ENCODE data around the gene IGF1. TPM values are rescaled to one million over a fixed set of nuclear protein-coding genes. Genes with fewer than 3 reads are reported as not detected.

Gene IGF1
- total RNA-seq, 1 experiment from 2014 or later, result not detected

DNA sequence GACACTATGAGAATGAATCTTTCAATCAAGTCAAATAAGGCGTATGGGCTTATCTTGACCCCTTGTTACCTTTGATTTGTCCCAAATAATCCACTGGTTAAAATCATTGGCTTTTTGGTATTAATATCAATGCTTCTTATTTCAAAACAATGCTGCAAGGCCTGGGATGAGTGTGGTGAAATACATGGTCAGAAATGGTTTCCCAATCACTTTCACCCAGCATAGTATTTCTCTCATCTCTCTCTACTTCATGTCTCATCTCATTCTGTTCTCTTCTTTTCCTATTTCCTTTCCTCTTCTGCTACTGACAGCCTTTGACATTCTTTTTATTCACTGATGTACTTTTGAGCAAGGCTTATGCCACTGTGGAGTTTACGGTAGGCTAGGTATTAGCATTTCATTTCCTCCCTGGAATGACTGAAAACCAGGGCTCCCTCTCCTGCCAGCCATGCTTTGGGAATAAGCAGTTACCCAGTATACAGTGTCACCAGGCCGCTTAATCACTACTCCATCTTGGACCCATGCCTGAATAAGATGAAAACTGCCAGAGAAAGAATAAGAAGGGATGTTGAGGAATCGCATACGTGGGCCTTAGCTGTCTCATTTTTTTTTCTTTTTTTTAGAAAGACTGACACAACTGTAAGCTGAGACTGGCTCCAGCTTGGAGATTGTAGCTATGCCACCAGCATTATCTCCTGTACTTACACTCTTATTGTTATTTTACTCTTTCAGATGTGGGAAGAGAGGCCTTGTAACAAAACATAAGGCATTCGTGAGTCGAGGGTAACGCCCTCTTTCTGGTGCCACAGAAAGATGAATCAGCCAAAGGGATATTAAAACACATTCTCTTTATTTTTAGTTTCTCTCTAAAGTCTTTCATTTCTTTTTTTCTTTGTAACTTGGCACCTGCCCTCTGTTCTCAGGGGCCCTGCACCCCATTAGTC lies 53.5 kb downstream of the IGF1 start:
- DNase-seq (ENCODE audit: low read depth), result no peak

DNA sequence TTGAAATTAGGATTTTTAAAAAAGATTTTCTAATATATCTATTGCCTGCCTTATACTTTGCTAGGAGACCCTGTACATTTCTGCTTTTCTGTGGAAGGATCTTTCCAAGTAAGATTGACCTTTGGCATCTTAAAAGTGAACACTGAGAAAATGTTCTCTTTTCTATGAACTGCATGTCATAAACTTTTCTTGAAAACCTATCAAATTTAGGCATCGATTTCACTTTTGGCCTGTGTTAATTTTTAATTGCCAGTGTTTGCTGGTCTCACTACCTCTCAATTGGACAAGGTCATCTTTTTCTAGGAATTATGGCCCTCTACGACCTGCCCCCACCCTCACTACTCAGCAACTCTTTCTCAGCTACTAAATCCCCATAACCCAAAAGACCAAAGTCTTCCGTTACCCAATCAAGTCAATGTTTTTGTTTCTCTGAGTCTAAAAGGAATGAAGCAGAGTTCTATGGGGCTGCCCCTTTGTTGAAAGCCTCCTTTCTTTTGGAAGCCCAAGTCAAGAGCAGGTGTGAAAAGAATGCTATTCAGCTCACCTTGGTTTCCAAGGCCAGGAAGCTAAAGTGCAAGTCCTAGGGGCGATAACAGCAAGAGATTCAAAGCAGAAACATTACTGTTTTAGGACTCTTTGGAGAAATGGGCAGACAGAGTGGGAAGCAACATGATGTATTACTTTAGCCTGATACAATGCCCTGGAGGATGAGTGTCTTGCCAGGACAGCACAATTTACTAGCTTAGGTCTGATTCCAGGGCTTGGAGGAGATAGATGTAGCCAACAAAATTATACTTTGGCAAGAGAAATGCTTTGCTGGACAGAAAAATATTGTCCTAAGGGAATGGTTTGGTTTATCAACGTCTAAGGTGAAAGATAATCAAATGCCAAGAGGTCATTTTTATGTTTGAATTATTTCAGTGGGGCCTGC lies 55.0 kb downstream of the IGF1 start:
- no peak for DNase-seq (ENCODE audit: low read depth)

DNA sequence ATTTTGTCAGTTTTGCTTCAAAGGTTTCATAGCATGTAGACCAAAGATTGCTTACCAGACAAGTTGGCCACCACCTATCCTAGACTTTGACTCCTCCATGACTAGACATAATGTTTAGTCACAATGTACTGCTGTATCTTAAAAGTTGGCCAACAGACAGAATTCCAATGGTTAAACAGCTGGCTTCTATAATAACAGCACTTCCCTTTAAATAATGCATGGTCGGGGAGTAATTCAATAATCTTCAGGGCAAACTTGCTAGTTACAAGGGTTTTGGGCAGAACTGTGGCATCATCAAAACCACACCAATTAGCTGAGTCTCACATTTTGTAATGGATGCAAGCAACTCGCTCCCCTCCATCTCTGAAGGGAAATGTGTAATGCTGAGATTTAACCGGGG lies 56.9 kb downstream of the IGF1 start:
- no peak for DNase-seq (ENCODE audit: low read depth)

DNA sequence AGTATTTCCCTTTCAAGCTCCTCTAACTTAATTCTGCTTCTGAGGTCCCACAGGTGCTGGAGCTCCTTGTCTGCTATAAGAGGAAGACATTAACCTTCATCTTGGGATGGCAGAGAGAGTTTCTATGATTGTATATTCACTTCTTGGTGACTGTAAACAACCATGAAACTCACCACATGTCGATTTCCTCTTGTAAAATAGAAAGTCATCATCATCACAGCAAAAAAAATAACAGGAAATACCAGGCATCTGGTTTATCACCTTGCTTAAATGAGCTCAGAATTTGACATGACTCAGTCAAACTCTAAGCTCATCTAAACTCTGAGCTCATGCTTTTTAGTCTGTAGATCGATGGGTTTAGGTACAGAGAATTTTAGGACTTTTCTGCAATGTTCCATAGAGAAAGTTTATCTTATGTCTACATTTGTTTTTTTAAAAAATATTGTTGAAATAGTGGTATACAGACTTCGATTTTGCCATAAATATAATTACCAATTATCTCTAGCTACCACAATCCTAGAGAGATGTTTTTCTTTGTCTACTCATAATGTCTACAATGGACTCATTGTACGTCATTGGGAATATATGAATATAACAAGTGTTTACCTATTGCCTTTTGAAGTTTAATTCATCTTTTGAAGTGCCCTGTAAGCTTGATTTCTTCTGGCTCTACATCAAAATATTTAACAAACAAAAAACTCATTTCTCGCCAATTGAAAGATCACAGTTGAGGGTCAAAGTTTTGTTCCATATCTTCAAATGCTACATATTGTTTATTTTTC lies 58.4 kb downstream of the IGF1 start:
- no peak for DNase-seq (ENCODE audit: low read depth)

GRCh38 chr12:102419094-102419764 lies 61.1 kb downstream of the IGF1 start:
- no peak for DNase-seq (ENCODE audit: low read depth)

DNA sequence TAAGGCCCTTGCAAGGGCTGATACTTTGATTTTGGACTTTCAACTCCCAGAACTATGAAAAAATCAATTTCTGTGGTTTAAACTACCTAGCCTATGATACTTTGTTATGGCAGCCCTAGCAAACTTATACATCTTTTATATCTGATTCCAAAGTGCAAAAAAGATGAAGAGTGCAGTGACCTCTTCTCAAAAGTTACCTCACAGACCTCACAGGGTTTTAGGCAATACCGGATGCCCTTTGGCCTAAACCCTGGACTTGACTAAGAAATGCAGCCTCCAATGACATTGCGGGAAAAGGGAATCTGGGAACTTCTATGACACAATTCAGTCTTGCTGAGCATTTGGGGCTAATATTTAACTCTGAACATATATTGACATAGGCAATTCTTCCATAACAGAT lies 63.3 kb downstream of the IGF1 start:
- no peak for DNase-seq (ENCODE audit: low read depth)

DNA sequence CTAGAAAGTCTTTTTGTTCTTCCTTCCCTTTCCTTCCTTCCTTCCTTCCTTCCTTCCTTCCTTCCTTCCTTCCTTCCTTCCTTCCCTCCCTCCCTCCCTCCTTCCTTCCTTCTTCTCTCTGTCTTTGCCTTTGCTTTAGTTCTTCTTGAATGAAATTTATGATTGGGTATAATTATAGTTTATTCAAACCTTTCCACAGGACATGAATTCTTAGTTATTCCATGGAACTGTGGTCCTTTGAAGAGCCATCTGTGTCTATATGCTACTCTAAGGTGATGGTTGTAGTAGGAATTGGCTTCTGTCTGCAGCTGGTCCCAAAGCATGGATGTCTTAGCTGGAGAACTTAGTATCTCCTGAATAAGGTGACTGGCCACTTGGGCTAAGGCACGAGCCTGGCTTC lies 64.8 kb downstream of the IGF1 start:
- DNase-seq (ENCODE audit: low read depth), result no peak

DNA sequence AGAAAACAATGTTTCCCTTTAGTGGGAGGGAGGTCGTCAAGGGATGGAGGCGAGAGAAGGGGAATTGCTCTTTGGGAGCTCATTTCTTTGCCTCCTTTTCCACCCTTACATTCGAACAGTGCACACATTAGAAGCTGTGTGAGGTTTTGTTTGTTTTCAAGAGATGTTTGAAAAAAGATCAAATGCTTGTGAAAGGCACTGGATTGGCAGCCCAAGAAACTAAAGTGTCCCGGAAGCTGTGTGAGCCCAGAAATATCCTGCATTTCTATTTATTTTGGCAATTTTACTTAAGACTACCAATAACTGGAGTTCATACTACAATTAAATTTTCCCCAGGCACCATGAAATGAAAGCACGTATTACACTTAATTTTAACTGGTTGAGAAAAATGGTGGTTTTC lies 67.0 kb downstream of the IGF1 start:
- no peak for DNase-seq (ENCODE audit: low read depth)

- DNase-seq (ENCODE audit: low read depth), result no peak
Measured at GRCh38 chr12:102410511-102410910, 69.9 kb downstream of the IGF1 start.

GRCh38 chr12:102408487-102409297 lies 71.7 kb downstream of the IGF1 start:
- DNase-seq (ENCODE audit: low read depth), result no peak

DNA sequence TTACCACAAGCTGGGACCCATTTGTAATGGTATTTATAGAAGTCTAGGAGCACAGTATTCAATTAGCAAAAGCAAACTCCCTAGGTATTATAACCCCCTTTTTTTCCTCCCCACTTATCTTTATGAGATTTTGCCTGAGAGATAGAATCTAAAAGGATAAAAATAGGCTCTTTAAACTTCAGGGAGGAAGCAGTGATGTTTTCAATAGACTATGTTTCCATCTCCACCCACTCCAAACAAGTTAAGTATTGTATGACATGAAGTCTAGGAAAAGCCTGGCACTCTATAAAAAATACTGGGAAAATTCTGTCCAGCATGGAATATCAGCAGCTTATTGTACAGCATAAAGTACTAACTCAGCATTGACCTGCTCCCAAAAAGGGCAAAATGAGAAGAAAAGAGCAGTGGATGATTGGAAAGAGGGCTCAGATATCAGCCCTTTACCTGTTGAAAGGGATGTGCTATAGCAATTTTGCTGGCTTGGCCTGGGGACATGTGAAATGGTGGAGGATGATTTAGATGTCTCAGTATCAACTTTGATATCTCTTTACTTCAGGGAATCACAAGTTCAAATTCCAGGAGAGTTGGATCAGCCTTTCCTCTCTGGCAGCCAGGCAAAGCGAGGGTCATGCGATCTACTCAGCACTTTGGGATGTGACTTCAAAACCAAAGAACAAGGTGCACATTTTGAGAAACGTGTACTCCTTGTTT lies 72.4 kb downstream of the IGF1 start:
- DNase-seq (ENCODE audit: low read depth), result no peak

DNA sequence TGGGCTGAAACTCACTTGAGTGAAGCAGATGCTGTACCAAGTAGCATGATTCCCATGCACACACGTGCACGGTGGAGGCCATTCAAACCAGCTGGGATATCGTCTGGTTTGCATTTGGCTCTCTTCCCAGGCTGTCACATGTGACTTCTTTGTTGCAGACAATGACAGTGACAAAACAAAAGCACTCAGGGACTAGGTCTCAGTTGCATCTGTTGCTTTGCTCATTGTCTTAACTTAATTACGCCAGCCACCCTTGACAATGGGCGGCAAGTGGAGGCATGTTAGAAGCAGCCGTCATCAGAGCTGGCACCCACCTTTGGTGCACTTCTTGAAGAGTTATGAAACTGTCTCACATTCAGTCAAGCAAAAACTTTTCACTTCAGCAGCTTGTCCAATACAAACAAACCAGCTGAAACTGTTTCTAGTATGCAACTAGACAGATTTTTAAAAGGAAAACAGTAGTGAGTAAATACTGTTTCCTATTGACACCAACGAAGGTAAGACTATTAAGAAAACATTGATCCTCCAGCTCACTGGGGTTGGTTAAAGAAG lies 74.3 kb downstream of the IGF1 start:
- DNase-seq (ENCODE audit: low read depth), result no peak

GRCh38 chr12:102401087-102401486 lies 79.3 kb downstream of the IGF1 start:
- no peak for DNase-seq (ENCODE audit: low read depth)

DNA sequence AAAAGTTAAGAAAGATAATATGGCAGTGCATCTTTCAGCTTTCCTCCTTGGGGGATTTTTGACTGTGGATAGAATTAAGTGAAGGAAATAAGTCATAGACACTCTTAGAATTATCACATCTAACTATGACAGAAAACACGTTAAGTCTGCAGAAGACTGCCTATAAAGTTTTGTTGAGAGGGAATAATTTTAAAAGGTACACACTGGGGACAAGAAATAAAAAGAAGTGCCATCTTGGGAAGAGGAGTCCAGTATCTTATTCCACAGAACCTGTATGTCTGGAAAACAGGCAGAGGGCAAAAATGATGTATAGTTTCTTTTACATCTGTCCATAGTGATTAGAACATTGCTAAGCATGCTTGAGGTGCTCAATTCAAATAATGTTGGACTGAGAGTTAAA lies 80.7 kb downstream of the IGF1 start:
- no peak for DNase-seq (ENCODE audit: low read depth)

DNA sequence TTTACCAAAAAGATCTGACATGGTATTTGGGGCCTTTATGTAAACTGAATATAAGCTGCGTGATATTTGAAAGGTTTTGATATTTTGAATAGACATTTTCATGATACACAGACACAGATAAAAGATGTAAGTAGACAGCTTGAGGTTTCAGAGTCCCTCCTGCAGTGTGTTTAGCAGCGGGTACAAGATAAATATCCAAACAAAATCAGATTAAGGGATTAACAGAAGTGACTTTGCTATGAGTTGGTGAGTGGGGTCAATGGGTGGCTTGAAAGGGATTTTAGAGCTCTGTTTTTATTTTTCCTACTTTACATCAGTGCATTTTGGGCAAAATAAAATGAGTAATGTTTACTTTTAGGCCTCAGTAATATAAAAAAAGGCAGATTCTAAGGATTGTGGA lies 84.1 kb downstream of the IGF1 start:
- no peak for DNase-seq (ENCODE audit: low read depth)

DNA sequence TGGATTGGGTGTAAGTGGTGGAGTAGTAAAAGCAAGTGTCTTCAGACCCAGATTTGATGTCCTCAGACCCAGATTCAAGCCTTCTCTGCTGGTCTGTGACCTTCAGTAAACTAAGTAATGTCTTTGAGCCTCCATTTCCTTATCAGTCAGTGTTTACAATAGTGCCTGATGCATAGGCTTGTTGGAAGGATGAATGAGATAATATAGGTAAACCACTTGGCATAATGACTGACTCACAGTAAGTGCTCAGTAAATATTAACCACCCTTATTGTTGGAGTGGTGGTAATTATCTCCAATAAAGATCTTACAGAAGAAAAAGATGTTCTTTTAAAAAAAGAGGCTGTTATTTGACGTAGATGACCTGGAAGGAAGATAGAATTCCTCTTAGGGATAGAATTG lies 86.2 kb downstream of the IGF1 start:
- DNase-seq (ENCODE audit: low read depth), result no peak

GRCh38 chr12:102390068-102390467 lies 90.3 kb downstream of the IGF1 start:
- DNase-seq (ENCODE audit: low read depth), result no peak

DNA sequence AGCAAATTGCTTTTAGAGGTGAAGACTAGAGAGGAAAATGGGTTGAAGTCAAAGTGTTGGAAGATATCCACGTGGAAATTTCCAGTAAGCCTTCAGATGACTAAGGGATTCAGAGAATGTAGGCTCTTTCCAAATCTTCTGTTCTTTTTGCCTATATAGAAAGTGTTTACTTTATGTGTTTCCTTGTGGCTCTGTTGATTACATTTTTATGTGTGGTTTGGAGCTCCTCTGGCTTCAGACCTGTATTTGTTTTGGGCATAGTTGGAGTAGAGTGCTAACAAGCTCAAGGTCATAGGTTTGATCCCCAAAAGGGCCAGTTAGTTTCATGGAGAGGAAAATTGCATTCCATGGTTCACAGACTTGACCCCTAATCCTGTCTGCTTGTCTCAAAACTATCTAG lies 91.9 kb downstream of the IGF1 start:
- DNase-seq (ENCODE audit: low read depth), result no peak

DNA sequence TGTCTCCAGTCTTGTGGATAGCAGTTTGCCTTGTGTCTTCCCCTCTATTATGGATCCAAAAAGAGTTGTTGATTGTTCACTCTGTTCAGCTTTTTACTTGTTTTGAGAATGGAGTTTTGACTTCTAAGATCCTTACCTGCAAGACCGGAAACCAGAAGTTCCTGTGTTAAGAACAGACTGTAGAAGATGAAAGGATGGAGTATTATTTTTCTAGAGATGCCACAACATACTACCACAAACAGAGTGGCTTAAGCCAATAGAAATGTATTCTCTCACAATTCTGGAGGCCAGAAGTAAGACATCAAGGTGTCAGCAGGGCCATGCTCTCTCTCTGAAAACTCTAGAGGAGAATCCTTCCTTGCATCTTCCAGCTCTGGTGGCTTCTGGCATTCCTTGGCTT lies 95.0 kb downstream of the IGF1 start:
- DNase-seq (ENCODE audit: low read depth), result no peak
